GM19099 (cell line): ENCODE data around the gene RNASE9.

Experiments used
- POLR2A ChIP-seq: IDR thresholded peaks from 3 replicates; pipeline ENCODE4 v1.6.1; 2011; ENCODE audit warnings: low read depth; ENCODE audit not compliant: insufficient read length; ENCODE audit errors: extremely low read depth

RNASE9 gene

DNA sequence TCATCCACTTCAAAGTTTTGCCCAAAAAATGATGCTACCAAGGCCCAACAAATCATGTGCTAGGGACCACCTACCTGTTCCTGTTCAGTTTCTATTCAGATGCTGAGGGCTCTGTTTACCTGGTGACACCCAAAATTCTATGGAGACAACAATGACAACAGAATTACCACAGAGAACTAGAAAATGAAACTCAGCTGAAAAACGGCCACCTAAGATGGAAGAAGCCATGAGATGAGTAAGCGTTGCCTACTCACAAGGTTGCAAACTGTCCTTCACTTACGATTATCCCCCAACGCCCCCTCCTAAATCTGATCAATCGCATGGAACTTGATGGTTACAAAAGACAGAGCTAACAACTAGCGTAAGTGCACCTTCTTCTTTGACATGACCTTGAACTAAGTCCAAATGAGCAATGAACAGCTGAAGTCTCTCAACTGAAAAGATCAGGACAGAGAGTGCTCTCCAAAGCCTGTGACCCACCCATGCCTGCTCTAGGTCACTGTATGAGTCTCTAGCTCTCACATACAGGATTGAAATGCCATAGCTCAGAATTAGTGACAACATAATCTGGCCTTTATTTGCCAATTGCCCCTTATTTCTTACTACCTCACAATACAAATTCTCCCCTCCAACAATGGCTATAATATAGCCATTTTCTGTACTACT is 26.8 kb upstream of the RNASE9 start, which contains the start of gene RNASE11:
RNASE11 (minus strand) TSS at position 513 of the 666 bp plus-strand sequence.
- no peak for TF ChIP-seq POLR2A

GRCh38 chr14:20583908-20584307 is 23.1 kb upstream of the RNASE9 start:
- TF ChIP-seq POLR2A: no peak

DNA sequence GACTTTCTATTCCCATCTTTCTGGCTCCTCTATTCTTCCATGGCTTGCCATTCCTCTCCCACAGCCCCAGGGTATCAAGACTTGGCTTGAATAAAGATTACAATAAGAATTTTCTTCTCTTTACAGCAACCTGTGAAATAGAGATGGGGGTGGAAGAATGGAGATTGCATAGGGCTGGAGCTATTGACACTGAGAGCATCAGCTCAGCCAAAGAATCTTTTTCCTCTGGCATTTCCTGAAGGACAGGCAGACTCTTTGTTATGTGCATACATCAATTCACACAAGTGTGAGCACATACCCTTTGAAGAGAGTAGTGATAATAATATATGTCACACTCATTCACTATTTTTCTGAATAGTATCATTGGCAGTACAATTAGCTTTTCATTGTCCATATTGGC is 22.3 kb upstream of the RNASE9 start:
- TF ChIP-seq POLR2A: no peak

- TF ChIP-seq POLR2A: no peak
These were observed 19.4 kb upstream of the RNASE9 start for GRCh38 chr14:20580242-20580641.

GRCh38 chr14:20578784-20579502 is 18.1 kb upstream of the RNASE9 start:
- TF ChIP-seq POLR2A: no peak

- no peak for TF ChIP-seq POLR2A
These were observed 17.5 kb upstream of the RNASE9 start for GRCh38 chr14:20578325-20578724.

- TF ChIP-seq POLR2A: no peak
These were observed 8.2 kb upstream of the RNASE9 start for GRCh38 chr14:20569066-20569465.

- no peak for TF ChIP-seq POLR2A
These were observed 7.5 kb upstream of the RNASE9 start for GRCh38 chr14:20568393-20568792.

DNA sequence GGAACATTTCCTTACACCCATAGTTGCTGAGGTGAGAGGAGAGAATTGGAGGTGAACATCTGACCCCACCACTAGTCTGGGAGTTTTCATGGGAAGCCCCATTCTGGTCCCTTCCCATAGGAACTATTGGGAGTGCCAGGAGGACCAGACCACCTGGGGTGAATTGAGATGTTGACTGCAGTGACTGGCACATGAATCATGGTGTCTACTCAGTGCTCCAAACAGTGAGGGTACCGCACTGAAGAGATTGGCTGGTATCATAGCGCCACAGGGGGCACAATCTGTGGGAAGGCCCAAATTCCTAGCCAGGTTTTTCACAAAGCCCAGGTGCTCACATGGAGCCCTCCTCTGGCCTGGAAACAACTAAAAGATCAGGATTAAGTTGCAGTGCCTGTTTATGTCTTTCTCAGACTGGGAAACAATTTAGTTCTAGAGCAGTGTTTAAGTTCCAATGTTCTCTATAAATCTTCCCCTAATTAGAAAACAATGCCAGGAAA is 3.7 kb upstream of the RNASE9 start:
- TF ChIP-seq POLR2A: no peak

DNA sequence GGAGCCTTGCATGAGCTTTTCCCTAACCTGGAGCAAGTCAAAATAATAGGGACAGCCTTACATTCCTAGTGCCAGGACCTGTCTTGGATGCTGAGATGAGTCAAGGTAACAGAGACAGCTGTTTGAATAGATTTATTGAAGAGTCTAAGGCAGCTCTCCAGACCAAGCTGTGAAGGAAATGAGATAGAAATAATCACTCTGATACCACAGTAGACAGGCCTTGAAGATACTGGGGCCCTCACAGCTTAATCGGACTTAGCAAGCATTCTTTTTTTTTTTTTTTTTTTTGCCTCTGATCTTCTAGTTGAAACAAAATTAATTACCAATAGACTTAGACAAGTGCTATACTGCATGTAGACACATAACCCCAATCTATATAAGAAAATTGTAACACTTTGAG is 3.1 kb upstream of the RNASE9 start:
- TF ChIP-seq POLR2A: no peak

- no peak for TF ChIP-seq POLR2A
These were observed 1.4 kb downstream of the RNASE9 start for GRCh38 chr14:20559461-20559904.

- no peak for TF ChIP-seq POLR2A
These were observed 3.7 kb downstream of the RNASE9 start for GRCh38 chr14:20557212-20557542.

DNA sequence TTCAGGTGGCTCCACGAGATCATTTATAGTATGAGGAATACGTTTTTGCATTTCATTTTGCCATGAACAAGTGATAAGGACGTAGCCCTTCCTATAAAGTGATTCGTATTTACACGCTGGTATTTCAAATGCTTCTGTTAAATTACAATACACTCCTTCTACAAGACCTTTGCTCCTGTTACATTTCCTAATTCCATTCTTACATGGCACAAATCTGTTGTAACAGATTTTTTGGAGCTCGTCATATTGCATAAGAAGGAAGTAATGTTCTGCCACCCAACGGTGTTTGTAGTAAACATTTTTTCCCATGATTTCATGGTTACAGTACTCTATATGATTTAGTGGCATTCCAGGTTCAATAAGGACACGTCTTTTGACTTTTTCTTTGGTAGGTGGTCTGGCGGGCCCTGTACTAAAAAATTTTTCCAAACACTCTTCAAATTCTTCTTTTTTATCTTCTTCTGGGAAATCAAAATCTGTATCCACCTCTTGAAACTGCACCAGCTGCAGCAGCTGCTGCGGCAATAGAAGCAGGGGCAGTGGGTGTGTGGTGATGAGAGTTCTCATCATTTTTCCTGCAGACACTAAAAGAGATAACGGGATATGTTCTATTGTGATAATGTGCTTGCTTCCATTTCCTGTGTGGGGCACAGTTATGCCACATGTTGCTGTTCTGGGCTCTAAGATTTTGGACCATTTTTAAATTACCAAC is 4.2 kb downstream of the RNASE9 start:
- no peak for TF ChIP-seq POLR2A

GRCh38 chr14:20555845-20556244 is 5.0 kb downstream of the RNASE9 start:
- no peak for TF ChIP-seq POLR2A

DNA sequence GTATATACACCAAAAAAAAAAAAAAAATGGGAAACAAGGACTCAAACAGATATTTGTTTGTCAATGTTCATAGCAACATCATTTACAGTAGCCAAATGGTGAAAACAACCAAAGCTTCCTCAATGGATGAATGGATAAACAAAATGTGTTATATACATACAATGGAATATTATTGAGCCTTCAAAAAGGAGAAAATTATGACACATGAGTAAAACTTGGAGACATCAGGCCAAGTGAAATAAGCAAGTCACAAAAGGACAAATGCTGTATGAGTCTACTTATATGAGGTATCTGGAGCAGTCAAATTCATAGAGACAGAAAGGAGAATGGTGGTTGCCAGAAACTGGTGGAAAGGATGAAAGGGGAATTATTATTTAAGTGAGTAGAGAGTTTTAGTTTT is 7.8 kb downstream of the RNASE9 start:
- no peak for TF ChIP-seq POLR2A

DNA sequence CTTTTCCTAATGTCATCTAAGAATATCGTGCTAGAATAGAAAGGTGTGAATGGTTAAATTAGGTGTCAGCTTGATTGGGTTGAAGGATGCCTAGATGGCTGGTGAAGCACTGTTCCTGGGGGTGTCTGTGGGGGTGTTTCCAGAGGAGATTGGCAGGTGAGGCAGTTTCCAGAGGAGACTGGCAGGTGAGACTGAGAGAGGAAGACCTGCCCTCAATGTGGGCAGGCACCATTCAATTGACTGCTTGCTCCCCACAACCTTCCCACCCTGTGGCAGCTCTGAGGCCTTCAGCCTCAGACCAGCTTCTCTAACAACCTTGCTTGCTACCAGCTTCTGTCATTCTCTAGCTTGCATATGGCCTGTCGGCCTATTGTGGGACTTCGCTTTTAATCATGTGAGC is 9.2 kb downstream of the RNASE9 start:
- no peak for TF ChIP-seq POLR2A
